Measurements from ENCODE around the gene TMEM132D.

The TMEM132D gene

DNA sequence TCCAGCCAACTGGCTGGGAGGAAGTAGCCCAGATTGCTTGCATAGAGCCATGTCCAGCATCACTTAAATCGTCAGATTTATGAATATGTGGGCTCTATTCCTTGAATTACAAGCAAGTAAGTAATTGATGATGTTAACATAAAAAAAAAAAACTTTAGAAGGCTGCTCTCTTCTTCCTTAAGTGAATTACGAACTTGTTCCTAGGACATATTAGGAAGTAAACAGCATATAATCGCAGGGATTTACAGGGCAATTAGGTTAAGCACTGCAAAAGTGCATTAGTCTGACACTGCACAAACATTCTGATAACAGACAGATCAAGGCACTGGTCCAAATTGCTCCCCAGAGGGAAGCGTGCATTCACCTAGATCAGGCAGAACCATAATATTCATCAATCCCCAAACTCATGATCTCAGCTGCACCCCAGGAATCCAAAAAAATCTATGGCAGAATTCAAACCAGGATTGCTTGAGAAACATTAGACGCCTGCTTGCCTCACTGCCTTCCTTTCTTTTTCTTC is 293.2 kb downstream of the TMEM132D start (continued):
- TF ChIP-seq, protein P1, sequence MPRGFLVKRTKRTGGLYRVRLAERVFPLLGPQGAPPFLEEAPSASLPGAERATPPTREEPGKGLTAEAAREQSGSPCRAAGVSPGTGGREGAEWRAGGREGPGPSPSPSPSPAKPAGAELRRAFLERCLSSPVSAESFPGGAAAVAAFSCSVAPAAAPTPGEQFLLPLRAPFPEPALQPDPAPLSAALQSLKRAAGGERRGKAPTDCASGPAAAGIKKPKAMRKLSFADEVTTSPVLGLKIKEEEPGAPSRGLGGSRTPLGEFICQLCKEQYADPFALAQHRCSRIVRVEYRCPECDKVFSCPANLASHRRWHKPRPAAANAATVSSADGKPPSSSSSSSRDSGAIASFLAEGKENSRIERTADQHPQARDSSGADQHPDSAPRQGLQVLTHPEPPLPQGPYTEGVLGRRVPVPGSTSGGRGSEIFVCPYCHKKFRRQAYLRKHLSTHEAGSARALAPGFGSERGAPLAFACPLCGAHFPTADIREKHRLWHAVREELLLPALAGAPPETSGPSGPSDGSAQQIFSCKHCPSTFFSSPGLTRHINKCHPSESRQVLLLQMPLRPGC (tag by site-specific recombination; IDR thresholded peaks at IDR 0.05), result no peak
- TF ChIP-seq SALL2 (tag by site-specific recombination; IDR thresholded peaks at IDR 0.05; ENCODE audit: borderline replicate concordance) (no peak), MYNN (tag by site-specific recombination; IDR thresholded peaks at IDR 0.05; ENCODE audit: borderline replicate concordance) (no peak)
- TF ChIP-seq, protein P2, sequence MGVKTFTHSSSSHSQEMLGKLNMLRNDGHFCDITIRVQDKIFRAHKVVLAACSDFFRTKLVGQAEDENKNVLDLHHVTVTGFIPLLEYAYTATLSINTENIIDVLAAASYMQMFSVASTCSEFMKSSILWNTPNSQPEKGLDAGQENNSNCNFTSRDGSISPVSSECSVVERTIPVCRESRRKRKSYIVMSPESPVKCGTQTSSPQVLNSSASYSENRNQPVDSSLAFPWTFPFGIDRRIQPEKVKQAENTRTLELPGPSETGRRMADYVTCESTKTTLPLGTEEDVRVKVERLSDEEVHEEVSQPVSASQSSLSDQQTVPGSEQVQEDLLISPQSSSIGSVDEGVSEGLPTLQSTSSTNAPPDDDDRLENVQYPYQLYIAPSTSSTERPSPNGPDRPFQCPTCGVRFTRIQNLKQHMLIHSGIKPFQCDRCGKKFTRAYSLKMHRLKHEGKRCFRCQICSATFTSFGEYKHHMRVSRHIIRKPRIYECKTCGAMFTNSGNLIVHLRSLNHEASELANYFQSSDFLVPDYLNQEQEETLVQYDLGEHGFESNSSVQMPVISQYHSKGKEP (tag by site-specific recombination; IDR thresholded peaks at IDR 0.05), result no peak

DNA sequence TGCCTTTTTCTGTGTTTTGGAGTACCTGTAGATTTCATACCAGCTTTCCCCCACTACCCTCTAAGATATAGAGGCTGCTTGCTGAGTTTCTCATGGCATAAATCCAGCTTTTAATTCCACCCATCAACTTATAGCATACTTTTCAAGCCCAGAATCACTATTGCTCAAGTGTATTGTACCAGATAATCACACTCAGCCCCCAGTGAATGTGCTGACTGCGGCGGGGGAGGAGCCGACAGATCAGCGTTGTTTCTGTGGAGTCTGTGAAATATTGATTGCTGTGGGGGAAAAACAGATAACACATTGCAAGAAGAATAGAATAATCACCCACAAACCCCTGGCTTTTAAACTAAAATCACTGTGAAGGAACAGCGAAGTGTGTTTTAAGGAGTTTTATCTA is 296.1 kb downstream of the TMEM132D start:
- Histone ChIP-seq H3K36me3 (ENCODE audit: control insufficient read depth in 2 of 2, insufficient read depth in 1 of 2, low read length in 2 of 2) (no peaks in the 10 kb centered on the region), H3K9me3 (ENCODE audit: control insufficient read depth, insufficient read depth, low read depth, low read length) (no peaks in the 10 kb centered on the region), H3K27ac (ENCODE audit: extremely low read depth, low read depth, low read length) (no peak overlapping the region), H3K4me3 (ENCODE audit: low read depth, low read length) (no peak overlapping the region), H3K4me1 (ENCODE audit: control insufficient read depth, insufficient read depth, low read length) (no peaks in the 10 kb centered on the region)
- ChIA-PET POLR2A (no interaction called here), CTCF (no interaction called here)
- TF ChIP-seq GLIS1 (tag by site-specific recombination; IDR thresholded peaks at IDR 0.05) (no peak), ZNF707 (tag by site-specific recombination; IDR thresholded peaks at IDR 0.05) (no peak), ZNF138 (tag by site-specific recombination; IDR thresholded peaks at IDR 0.05; ENCODE audit: borderline replicate concordance) (no peak), ZNF37A (tag by site-specific recombination; IDR thresholded peaks at IDR 0.05) (no peak), ZNF2 (tag by site-specific recombination; IDR thresholded peaks at IDR 0.05) (no peak), ZBTB17 (tag by site-specific recombination; IDR thresholded peaks at IDR 0.05) (no peak), ZNF777 (tag by site-specific recombination; IDR thresholded peaks at IDR 0.05; ENCODE audit: borderline replicate concordance) (no peak), ZNF544 (tag by site-specific recombination; IDR thresholded peaks at IDR 0.05) (no peak)

DNA sequence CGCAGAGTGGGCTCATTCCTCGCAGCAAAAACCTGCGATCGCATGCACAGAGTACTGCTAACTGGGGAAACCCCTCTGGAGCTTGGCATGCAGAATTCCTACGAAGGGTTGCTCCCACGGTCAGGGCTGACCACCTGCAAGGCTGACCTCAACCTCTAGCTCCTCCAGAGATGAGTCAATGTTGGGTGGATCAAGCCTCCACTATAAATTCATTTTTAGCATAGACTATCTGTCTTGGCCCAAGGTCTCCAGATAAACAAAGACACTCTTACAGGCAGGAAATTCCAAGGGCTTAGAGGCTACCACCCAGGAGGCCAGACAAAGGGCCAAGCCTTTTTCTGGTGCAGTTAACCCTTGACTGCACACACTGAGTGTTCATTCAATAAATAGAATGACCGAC is 296.5 kb downstream of the TMEM132D start:
- H3K4me3 ChIP-seq (ENCODE audit: low read depth, low read length), result no peak overlapping the region
- ChIA-PET POLR2A (no interaction called here), CTCF (no interaction called here)

More for the DNA sequence above, 296.5 kb downstream of the TMEM132D start:
- TF ChIP-seq, protein P3, sequence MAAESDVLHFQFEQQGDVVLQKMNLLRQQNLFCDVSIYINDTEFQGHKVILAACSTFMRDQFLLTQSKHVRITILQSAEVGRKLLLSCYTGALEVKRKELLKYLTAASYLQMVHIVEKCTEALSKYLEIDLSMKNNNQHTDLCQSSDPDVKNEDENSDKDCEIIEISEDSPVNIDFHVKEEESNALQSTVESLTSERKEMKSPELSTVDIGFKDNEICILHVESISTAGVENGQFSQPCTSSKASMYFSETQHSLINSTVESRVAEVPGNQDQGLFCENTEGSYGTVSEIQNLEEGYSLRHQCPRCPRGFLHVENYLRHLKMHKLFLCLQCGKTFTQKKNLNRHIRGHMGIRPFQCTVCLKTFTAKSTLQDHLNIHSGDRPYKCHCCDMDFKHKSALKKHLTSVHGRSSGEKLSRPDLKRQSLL (tag by site-specific recombination; IDR thresholded peaks at IDR 0.05), result no peak
- TF ChIP-seq ZNF837 (tag by site-specific recombination; IDR thresholded peaks at IDR 0.05), result no peak
- TF ChIP-seq, protein P4, sequence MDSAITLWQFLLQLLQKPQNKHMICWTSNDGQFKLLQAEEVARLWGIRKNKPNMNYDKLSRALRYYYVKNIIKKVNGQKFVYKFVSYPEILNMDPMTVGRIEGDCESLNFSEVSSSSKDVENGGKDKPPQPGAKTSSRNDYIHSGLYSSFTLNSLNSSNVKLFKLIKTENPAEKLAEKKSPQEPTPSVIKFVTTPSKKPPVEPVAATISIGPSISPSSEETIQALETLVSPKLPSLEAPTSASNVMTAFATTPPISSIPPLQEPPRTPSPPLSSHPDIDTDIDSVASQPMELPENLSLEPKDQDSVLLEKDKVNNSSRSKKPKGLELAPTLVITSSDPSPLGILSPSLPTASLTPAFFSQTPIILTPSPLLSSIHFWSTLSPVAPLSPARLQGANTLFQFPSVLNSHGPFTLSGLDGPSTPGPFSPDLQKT (IDR thresholded peaks at IDR 0.05; ENCODE audit: borderline replicate concordance, low read depth, low read length), result no peak
- Histone ChIP-seq H3K36me3 (ENCODE audit: control insufficient read depth in 2 of 2, insufficient read depth in 1 of 2, low read length in 2 of 2) (no peaks in the 10 kb centered on the region), H3K27ac (ENCODE audit: extremely low read depth, low read depth, low read length) (no peak overlapping the region), H3K9me3 (ENCODE audit: control insufficient read depth, insufficient read depth, low read depth, low read length) (no peaks in the 10 kb centered on the region), H3K4me1 (ENCODE audit: control insufficient read depth, insufficient read depth, low read length) (no peaks in the 10 kb centered on the region)

Data from HEK293 (cell line).